Stimulated activated CD8-positive, alpha-beta memory T cell treated with anti-CD3 and anti-CD28 coated beads, Interleukin-15, amount 100 ng/mL, for 24 hours (primary cell): ENCODE data around the gene PLXNA4.

Source experiments
- DNase-seq: peaks from one replicate; pipeline ENCODE4 v3.0.0-alpha.2; 2020; ENCODE audit warnings: low read depth

The PLXNA4 gene

DNA sequence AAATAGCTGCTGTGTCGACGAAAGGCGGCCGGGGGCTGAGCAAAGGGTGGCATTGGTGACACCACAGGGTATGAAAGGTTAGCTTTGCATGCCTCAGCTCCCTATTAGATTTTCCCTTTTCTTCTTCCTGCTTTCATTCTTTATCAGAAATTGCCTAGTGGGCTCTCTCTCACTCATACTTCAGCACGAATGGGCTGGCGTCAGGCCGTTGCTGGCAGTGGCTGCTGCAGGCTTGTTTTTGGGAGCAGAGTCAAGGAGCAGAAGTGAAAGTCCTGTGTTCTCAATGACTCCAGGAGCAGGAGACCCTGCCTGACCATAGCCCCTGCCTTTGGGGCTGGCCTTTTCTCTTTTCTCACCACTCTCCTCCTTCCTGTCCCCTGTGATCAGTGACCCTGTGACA, 318.0 kb downstream of the PLXNA4 start:
- DNase-seq, result no peak

DNA sequence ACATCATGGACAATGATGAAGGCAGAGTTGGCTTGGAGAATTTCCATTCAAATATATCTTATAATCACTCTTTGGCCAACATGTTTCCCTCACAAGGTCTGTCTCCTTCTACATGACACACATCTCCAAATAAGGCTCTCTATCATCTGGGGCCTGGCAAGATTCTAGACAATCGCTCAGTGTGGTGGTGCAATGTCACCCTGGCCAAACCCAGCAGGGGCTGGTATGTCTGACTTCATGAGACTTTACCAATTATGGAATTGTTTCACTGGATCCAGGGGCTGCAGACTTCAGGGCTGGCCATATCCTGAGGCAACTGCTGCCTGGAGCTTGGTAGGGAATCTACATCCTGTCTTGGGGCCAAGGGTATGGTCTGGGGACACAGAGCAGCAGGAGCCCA, 319.0 kb downstream of the PLXNA4 start:
- DNase-seq, result no peak

DNA sequence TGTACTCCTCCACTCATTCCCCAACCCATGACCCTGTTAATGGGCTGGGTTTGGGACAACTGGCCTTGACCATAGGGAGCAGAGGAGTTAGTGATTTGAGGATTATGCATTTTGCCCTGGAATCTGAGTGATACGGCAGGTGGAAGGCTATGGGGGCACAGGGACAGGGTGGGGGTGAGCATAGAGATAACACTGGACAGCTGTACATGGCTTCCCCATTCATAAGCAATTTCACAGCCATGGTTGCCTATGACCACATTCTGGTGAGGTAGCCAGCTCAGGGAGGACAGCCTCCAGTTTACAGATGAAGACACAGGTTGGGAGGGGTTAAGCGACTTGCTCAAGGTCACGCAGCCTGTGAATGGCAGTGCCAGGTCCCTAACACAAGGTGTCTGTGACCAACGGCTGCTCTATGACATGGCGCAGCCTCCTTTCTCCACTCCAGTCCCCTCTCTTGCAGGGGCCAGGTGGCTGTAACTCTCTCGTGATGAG, 319.5 kb downstream of the PLXNA4 start:
- DNase-seq, result no peak

DNA sequence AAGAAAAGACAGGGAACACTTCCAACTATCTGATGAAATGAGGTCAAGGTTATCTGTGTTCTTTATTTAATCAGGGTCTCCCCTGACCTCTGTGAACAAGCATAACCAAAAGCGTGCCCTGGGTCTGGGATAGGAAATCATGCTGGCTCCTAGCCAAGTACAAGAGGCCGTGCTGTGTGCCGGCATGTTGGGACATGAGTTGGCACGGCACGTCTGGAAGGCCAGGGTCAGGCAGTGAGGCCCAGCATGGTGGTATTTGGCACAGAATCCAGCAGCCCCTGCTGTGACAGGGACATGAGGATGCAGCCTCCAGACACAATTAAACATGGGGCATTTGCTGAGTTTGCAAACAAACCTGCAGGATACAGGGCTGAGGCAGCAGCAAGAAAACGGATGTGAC, 320.4 kb downstream of the PLXNA4 start:
- no peak for DNase-seq

- DNase-seq, result no peak
Observed at GRCh38 chr7:132255115-132255797, 321.0 kb downstream of the PLXNA4 start.

DNA sequence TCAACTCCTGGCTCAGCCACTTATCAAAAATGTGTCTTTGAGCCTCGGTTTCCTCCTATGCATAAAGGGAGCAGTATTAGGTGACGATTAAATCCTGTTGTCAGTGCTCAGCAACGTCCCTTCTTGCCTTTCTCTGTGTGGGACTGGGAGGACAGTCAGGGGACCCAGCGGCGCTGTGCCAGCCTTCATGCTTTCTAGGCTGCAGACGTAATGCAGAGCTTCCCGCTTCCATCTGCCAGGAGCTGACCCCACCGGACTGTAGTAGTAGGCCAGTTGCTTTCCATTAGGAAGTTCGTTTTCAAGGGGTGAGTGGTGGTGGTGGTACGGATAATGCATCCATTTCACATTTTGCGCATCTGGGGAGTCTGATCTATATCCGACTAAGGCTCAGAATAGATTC, 321.8 kb downstream of the PLXNA4 start:
- no peak for DNase-seq

- no peak for DNase-seq
Observed at GRCh38 chr7:132252793-132253100, 323.5 kb downstream of the PLXNA4 start.

- DNase-seq, result no peak
Observed at GRCh38 chr7:132251327-132251659, 325.0 kb downstream of the PLXNA4 start.

DNA sequence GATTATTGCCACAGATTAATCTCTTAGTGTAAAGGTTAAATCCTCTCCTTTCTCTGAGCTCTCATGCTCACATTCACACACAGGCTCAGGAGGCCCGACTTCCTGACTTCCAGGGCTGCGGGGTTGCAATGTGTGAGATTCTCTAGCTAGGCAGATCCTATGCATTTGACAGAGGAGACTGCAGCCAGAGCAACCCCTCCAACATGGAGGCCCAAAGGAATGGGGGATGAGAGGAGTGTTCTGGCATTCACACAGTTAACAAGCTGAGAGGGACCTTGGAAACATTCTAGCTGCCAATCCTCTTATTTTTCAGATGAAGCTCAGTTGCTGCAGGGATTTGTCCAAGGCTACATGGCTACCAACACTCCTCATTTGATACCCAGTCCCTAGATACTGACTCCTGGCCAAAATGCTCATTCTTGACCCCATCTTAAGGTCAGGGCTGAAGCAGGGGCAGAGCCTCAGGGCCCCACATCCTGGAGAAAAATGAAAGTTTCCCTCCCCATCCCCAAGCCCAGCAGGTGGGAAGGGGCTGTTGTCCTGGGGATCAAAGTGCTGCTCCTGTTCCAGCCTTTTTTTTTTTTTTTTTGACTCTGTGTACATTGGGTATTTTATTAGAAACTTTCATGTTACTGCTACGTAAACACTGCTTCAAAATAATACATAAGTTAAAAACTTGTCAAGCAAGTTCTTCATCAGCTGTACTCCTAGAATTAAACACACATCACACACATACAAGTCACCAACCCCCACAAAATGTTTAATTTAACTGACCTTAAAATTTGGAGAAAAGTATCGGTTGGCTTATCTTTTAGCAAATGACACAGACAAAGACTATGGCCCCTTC, 325.6 kb downstream of the PLXNA4 start:
- DNase-seq, result no peak

DNA sequence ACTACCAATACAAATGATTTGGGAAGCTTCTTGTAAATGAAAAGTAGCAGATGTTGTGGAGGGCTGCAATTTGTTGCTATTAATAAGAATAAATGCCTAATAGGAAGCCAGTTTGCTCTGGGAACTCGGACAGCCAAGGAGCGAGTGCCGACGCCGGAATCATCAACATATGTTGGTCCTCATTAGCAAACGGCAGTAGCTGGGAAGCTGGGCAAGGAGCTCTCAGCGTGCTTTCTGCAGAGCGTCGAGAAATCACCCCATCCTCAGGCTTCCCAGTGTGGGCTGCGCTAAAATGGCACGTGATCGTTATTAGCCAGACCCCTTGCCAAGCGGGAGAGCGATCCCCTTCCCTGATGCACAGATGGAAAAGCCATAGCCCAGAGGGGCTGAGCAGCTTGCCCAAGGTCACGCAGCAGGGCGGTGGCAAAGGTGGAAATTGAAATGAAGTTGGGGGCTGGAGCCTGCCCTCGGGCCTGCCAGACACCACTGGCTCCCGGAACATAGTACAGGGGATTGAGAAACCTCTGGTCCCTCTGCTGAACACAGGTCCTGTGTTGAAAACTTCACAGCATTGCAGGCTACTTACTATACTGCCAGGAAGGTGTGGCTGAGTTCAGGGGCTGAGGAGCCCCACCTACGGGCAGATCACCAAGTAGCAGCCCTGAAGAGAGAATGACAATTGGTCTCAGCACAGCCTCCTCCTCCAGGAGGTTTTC, 326.9 kb downstream of the PLXNA4 start:
- no peak for DNase-seq

- DNase-seq, result no peak
Observed at GRCh38 chr7:132248841-132249240, 327.4 kb downstream of the PLXNA4 start.

DNA sequence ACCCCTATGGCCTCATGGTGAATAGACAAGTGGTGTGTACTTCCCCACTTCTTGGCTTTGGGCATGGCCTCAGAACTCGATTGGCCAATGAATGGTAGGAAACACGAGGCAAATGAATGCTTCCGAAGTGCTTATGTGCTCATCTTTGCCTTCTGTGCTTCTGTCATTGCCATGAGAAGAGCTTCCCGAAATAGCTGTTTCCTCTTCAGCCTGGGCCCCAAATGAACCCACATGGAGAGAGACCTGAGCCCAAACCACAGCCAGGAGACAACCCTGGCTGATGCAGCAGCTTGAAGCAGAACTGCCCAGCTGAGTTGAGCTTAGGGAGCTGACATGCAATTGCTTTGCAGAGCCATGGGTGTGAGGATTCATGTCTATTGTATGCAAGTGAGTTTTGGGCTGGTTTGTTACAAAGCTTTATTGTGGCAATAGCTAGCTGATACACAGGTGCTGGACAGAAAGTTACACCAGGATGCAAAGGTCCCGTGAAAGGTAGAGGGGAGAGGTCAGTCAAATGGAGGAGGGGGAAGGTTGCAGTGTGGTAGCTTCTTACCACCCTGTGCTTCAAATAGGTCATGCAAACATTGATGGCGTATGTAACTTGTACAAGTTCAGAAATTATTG, 328.2 kb downstream of the PLXNA4 start:
- DNase-seq, result no peak

- DNase-seq, result no peak
Observed at GRCh38 chr7:132246591-132246990, 329.7 kb downstream of the PLXNA4 start.

GRCh38 chr7:132245539-132245938, 330.7 kb downstream of the PLXNA4 start:
- DNase-seq, result no peak

- DNase-seq, result no peak
Observed at GRCh38 chr7:132244903-132245480, 331.3 kb downstream of the PLXNA4 start.

DNA sequence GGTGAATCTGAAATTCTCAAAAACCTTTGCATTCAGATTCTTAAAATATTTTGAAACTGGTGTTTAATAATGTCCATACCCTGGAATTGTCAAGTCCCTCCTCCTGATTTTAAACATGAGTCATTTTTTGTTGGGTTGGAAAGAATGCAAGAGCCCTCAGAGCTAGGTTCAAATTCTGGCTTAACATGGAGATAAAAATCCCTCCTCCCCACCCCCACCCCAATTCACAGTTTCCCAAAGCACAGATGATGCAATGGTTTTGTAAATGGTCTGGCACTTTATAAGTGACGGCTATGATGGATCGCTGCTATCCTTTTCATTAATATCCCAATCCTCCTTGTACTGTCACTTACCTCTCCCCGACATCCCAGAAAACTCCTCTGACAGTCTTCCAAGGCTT, 332.8 kb downstream of the PLXNA4 start:
- DNase-seq, result no peak

DNA sequence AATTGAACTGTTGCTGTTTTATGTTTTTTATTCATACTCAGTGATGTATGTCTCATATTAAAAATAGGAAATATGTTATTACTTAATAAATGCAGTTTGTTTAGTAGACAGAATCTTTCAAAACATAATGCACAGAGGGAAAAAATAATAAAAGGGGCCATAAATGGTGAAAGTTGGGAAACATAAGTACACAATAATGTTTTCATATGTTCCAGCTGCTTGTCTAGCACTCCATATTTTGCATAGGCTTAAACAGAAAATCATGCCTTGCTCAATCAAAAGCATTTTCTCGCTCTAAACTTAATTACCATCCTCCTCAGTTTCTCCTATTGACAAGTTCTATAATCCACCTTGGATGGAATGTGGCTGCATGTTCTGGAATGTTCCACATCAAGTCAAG, 333.2 kb downstream of the PLXNA4 start:
- DNase-seq, result no peak

- no peak for DNase-seq
Observed at GRCh38 chr7:132242192-132242812, 334.0 kb downstream of the PLXNA4 start.

DNA sequence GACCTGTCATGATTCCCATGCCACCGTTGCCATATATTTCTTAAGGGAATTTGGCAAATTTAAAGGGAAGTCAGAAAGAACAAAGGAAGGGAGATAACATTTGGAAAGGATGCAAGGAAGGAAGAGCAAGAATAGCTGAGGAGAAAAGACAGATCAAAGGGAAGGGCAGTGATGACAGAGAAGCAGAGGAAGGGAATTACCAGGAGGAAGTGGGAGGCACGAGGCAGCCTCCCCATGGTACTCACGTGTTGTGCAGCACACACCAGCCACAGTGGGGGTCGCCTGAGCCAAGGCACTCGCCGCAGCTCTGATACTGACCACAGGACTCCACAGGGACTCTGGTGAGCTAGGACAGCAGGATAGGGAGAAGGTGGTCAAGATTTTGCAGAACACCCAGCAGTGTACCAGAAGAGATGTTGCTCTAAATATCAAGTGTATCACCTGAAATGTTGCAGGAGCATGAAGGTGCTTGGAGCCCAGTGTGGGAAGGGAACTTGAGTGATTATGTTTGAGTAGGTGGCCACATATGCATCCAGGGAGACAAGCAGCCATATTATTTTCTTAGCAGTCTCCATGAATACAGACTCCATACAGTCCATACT, 335.3 kb downstream of the PLXNA4 start:
- DNase-seq, result no peak

GRCh38 chr7:132240262-132240661, 336.0 kb downstream of the PLXNA4 start:
- DNase-seq, result no peak

DNA sequence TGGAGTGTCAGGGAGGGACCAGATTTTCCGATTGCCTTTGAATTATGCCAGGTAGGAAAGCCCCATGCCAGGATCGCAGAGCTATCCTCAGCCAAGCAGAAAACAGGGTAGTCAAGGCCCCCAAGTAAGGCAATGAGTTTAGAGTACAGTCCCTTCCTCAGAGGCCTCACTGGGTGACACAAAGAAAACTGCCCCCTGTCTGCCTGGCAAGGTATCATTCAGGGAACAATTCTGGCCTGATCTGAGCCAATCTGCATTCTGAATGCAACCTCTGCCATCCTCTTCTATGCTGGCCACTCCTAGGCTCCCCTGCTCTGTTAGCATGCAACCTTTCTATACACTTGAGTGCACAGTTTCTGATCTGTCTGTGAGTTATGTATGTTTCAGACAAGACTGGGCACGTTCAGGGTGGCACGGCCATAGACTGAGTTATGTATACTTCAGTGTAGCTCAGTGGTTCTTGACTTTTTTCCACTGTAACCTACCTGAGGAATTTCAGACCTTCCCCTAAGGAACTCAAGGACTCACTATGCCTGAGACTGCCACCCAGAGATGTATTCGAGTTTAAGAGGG, 336.8 kb downstream of the PLXNA4 start:
- no peak for DNase-seq
